GM19025 (cell line): ENCODE results near the gene LMOD2.

Experiments
- ATAC-seq: cut with Tn5 transposase; IDR thresholded peaks from one replicate; pipeline ENCODE4 v1.9.1; 2021; ENCODE audit warnings: mild to moderate bottlenecking, low read depth, moderate library complexity; ENCODE audit not compliant: unreplicated experiment

Gene LMOD2

GRCh38 chr7:123639631-123640030 lies 16.0 kb upstream of the LMOD2 start:
- no peak for ATAC-seq

- ATAC-seq = no peak
Measured at GRCh38 chr7:123640583-123640982, 15.1 kb upstream of the LMOD2 start.

GRCh38 chr7:123641901-123642300 lies 13.8 kb upstream of the LMOD2 start:
- ATAC-seq = no peak

- no peak for ATAC-seq
Measured at GRCh38 chr7:123643495-123644441, 11.9 kb upstream of the LMOD2 start.

DNA sequence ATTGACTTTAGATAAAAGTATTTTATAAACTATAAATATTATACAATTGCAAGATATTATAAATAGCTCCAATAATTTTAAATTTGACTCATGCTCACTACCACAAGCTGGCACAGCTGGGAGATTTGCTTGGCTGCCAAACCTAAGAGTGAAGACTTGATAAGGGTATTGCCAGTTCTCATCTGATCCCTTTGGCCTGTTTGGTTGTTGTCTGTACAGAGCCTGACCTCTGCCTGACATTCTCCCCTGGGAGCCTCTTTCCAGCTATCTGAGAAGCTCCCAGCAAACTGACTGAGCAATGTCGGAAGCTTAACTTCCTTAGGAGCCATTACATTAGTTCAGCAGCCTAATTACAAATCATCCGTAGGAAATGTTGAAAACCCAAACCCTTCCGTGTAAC lies 10.2 kb upstream of the LMOD2 start:
- no peak for ATAC-seq

DNA sequence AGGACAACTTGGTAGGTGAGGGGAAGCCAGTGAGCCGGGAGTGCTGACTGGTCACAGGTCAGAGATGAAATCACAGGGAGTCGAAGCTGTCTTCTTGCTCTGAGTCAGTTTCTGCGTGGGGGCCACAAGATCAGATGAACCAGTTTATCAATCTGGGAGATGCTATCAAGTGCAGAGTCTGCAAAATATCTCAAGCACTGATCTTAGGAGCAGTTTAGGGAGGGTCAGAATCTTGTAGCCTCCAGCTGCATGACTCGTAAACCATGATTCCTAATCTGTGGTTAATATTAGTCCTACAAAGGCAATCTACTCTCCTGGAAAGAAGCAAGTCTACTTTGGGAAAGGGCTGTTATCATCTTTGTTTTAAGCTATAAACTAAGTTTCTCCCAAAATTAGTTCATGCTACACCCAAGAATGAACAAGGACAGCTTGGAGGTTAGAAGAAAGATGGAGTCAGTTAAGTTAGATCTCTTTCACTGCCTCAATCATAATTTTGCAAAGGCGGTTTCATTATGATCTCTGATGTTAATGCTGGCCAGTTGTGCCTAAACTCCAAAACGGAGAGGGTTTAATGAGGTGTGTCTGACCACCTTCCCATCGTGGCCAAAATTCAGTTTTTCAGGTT lies 8.4 kb upstream of the LMOD2 start:
- no peak for ATAC-seq

DNA sequence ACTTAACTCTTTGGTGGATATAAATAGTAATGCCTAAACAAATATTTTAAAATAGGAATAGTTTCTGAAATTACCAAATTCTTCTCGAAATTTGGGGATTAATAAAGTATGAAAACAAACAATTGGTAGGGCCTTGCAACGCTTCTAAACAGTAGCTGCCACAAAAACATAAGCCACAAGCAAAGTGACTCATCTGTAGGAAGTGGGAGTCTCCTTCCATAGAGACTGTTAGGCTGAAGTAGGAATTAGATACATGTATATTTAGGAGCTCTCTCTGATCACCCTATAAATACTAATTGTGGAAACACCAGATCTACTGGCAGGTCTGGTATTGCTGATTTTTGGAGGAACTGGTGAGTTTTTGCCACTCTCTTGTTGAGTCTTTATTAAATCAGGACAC lies 5.7 kb upstream of the LMOD2 start:
- ATAC-seq = no peak

GRCh38 chr7:123650595-123650994 lies 5.1 kb upstream of the LMOD2 start:
- ATAC-seq = no peak

GRCh38 chr7:123652406-123652805 lies 3.3 kb upstream of the LMOD2 start:
- no peak for ATAC-seq

- ATAC-seq = no peak
Measured at GRCh38 chr7:123653162-123653561, 2.5 kb upstream of the LMOD2 start.

GRCh38 chr7:123656544-123657303 lies 1.1 kb downstream of the LMOD2 start:
- ATAC-seq = no peak

DNA sequence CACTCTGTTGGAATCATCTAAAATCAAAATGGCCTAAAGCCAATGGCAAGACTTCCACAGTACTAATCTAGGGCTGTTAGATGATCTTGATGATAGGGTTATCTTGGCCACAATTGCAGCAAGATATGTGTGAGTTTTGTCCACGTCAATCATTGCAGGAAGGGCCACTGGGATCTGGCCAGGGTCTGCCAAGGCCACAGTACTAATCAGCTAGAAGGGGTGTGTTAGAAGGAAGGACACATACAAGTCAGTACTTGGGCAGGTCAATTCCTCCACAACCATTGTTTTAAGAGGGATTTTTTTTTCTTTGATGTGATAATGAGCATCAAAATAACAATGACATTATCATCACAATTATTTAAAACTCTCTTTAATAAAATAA lies 1.6 kb downstream of the LMOD2 start:
- ATAC-seq = no peak

GRCh38 chr7:123658023-123658422 lies 2.4 kb downstream of the LMOD2 start:
- no peak for ATAC-seq

GRCh38 chr7:123660514-123661354 lies 5.1 kb downstream of the LMOD2 start:
- no peak for ATAC-seq

- ATAC-seq = no peak
Measured at GRCh38 chr7:123661765-123662164, 6.1 kb downstream of the LMOD2 start.

GRCh38 chr7:123662293-123662692 lies 6.6 kb downstream of the LMOD2 start:
- no peak for ATAC-seq

DNA sequence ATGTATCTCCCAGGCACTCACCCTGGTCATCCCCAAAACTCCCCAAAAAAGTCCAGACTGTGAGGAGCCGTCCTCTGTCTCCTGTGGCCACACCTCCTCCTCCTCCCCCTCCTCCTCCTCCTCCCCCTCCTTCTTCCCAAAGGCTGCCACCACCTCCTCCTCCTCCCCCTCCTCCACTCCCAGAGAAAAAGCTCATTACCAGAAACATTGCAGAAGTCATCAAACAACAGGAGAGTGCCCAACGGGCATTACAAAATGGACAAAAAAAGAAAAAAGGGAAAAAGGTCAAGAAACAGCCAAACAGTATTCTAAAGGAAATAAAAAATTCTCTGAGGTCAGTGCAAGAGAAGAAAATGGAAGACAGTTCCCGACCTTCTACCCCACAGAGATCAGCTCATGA lies 7.1 kb downstream of the LMOD2 start:
- ATAC-seq = no peak

GRCh38 chr7:123663200-123663599 lies 7.5 kb downstream of the LMOD2 start:
- no peak for ATAC-seq

GRCh38 chr7:123665157-123665556 lies 9.5 kb downstream of the LMOD2 start:
- ATAC-seq = no peak

GRCh38 chr7:123665896-123666295 lies 10.2 kb downstream of the LMOD2 start:
- no peak for ATAC-seq
